8988T (cell line): Measurements from ENCODE around the gene SLITRK5.

Experiments used
- DNase-seq: peaks from one replicate; pipeline ENCODE4 v3.0.0; 2011

Gene SLITRK5

DNA sequence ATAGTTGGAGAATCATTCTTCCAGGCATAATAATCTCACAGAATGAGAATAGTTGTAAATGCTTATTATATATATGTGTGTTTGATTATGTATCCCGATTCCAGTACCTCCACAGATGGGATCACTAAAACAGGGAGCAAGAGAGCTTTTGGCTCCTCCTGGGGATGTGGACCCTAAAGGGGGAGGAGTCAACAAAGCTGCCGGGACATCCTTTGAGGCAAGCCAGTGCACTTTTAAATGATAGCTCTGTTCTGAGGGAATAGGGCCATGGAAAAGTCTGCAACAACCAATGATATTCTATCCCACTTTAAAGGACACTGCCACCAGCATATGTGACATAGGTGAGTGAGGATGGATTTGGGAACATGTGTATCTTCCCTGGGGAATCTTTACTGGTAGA lies 40.8 kb downstream of the SLITRK5 start:
- DNase-seq: no peak
